Endothelial cell of umbilical vein (primary cell): ENCODE results near the gene C1orf210. TPM values are rescaled to one million over a fixed set of nuclear protein-coding genes. Genes with fewer than 3 reads are reported as not detected.

Source experiments
- BruUV-seq: library from RNA; stranded (reverse); fragments of 400-500 nt; replicated peaks from 2 replicates; lab custom pipeline; 2021; lab: Mats Ljungman, UMichigan
- CTCF ChIA-PET: fragments of 300-600, 350-600 bp; sonication (Branson Sonifier 250); formaldehyde crosslinking; loops from one replicate; lab custom pipeline; 2021; ENCODE audit warnings: antibody characterized with exemption, inconsistent platforms; lab: Charles Lee
- POLR2A ChIA-PET: fragments of 300-600, 350-600 bp; sonication (Branson Sonifier 250); formaldehyde crosslinking; loops from one replicate; lab custom pipeline; 2021; ENCODE audit warnings: antibody characterized with exemption, inconsistent platforms; lab: Charles Lee
- DNase-seq: peaks from one replicate; pipeline ENCODE4 v3.0.0-alpha.2; 2011; ENCODE audit warnings: low read depth, low spot score
- FAIRE-seq: peaks from 2 replicates; lab custom pipeline; 2011; peaks lifted over from hg19 to GRCh38; lab: Jason Lieb, UNC
- H2AFZ ChIP-seq: 2 replicates; pipeline ENCODE4 v1.6.0; 2012; ENCODE audit warnings: low read depth, low read length, control low read depth, inconsistent platforms
- H3K27ac ChIP-seq: 2 replicates; pipeline ENCODE4 v1.5.1; 2011; ENCODE audit warnings: low read depth, mild to moderate bottlenecking, control low read depth, low read length, moderate library complexity; ENCODE audit not compliant: insufficient read depth
- H3K27me3 ChIP-seq, 2 experiments: 2 replicates each; pipeline versions ENCODE4 v1.6.0 to v1.6.1; 2011; ENCODE audit warnings: low read length in 2 of 2, mixed read lengths in 1 of 2; ENCODE audit not compliant: control insufficient read depth in 2 of 2, insufficient read depth in 2 of 2
- H3K36me3 ChIP-seq, 2 experiments: 2 replicates in 1 of 2; 3 replicates in 1 of 2; pipeline ENCODE4 v1.5.1; 2011; ENCODE audit warnings: low read length in 2 of 2, mild to moderate bottlenecking in 1 of 2, moderate library complexity in 1 of 2; ENCODE audit not compliant: control insufficient read depth in 2 of 2, insufficient read depth in 2 of 2; ENCODE audit errors: extremely low read depth in 1 of 2
- H3K4me1 ChIP-seq: 3 replicates; pipeline ENCODE4 v1.5.1; 2011; ENCODE audit warnings: mild to moderate bottlenecking, low read length; ENCODE audit not compliant: control insufficient read depth, insufficient read depth; ENCODE audit errors: extremely low read depth
- H3K4me2 ChIP-seq: 2 replicates; pipeline ENCODE4 v1.6.1; 2011; ENCODE audit warnings: low read length, control low read depth, mixed read lengths; ENCODE audit not compliant: insufficient read depth
- H3K4me3 ChIP-seq, 3 experiments: fragments of 200-600 bp in 1 of 3; sonication (generic), shearing (Covaris generic) in 1 of 3; replicated peaks in 1 of 3; 2 replicates each; pipeline ENCODE4 v1.5.1; 2011 to 2016; ENCODE audit warnings: control low read depth in 3 of 3, low read length in 3 of 3, mild to moderate bottlenecking in 2 of 3, inconsistent platforms in 1 of 3, low read depth in 1 of 3, moderate library complexity in 1 of 3; ENCODE audit not compliant: insufficient read depth in 1 of 3
- H3K79me2 ChIP-seq: 2 replicates; pipeline ENCODE4 v1.6.0; 2012; ENCODE audit warnings: low read length, inconsistent platforms; ENCODE audit not compliant: control insufficient read depth, insufficient read depth
- H3K9ac ChIP-seq: replicated peaks from 2 replicates; pipeline ENCODE3; 2011; ENCODE audit warnings: low read length, control low read depth; ENCODE audit not compliant: insufficient read depth; ENCODE audit errors: extremely low read depth
- H3K9me1 ChIP-seq: replicated peaks from 3 replicates; pipeline ENCODE4 v1.6.0; 2011; ENCODE audit warnings: mild to moderate bottlenecking, low read length; ENCODE audit not compliant: control insufficient read depth, insufficient read depth; ENCODE audit errors: extremely low read depth
- H3K9me3 ChIP-seq: replicated peaks from 2 replicates; pipeline ENCODE4 v1.5.1; 2012; ENCODE audit warnings: low read length, inconsistent platforms; ENCODE audit not compliant: control insufficient read depth, insufficient read depth
- H4K20me1 ChIP-seq: replicated peaks from 2 replicates; pipeline ENCODE3; 2011; ENCODE audit warnings: mild to moderate bottlenecking, low read length; ENCODE audit not compliant: control insufficient read depth, insufficient read depth; ENCODE audit errors: extremely low read depth
- CTCF ChIP-seq, 2 donors: IDR thresholded peaks; 1 replicate in 1 of 2; 2 replicates in 1 of 2; pipeline ENCODE4 v1.5.1; 2011; ENCODE audit warnings: low read length in 2 of 2, mild to moderate bottlenecking in 2 of 2, moderate library complexity in 2 of 2, control low read depth in 1 of 2, inconsistent platforms in 1 of 2, low read depth in 1 of 2; ENCODE audit not compliant: insufficient read depth in 1 of 2; ENCODE audit errors: extremely low read depth in 1 of 2
- EZH2 ChIP-seq: IDR thresholded peaks from 2 replicates; pipeline ENCODE4 v1.6.1; 2012; ENCODE audit warnings: borderline replicate concordance, low read depth, mild to moderate bottlenecking, moderate library complexity, low read length, inconsistent platforms; ENCODE audit not compliant: severe bottlenecking
- FOS ChIP-seq: IDR thresholded peaks from 2 replicates; pipeline ENCODE4 v1.6.1; 2011; ENCODE audit warnings: mild to moderate bottlenecking, low read length, moderate library complexity, borderline replicate concordance; ENCODE audit not compliant: insufficient read depth
- GATA2 ChIP-seq: IDR thresholded peaks from 2 replicates; pipeline ENCODE4 v1.7.0; 2011; ENCODE audit warnings: low read depth, mild to moderate bottlenecking, moderate library complexity, mixed read lengths, low read length; ENCODE audit not compliant: insufficient read length, insufficient read depth
- JUN ChIP-seq: IDR thresholded peaks from 2 replicates; pipeline ENCODE4 v1.6.1; 2011; ENCODE audit warnings: borderline replicate concordance, low read depth; ENCODE audit not compliant: insufficient read length, insufficient read depth
- MAX ChIP-seq: IDR thresholded peaks from 2 replicates; pipeline ENCODE4 v1.6.1; 2011; ENCODE audit not compliant: insufficient read depth, insufficient read length
- MYC ChIP-seq: IDR thresholded peaks from one replicate; pipeline ENCODE4 v1.6.1; 2011; ENCODE audit warnings: mild to moderate bottlenecking, low read depth, low read length
- POLR2A ChIP-seq: IDR thresholded peaks from 2 replicates; pipeline ENCODE4 v1.6.1; 2012; ENCODE audit warnings: low read depth, mild to moderate bottlenecking, control low read depth, low read length
- POLR2AphosphoS5 ChIP-seq: IDR thresholded peaks from 2 replicates; pipeline ENCODE4 v1.6.1; 2012; ENCODE audit warnings: low read depth, mild to moderate bottlenecking, control low read depth, low read length, moderate library complexity; ENCODE audit not compliant: insufficient read depth
- dilution Hi-C: fragments of 300-500 bp; cut with MboI; formaldehyde crosslinking; loops from one replicate; pipeline ENCODE4 v1.15.0; 2019; ENCODE audit warnings: low sequenced_read_pairs; ENCODE audit not compliant: extremely low pct_ligation_motif_present
- intact Hi-C: fragments of 100-400 bp; cut with micrococcal nuclease; formaldehyde crosslinking; loops from one replicate; pipeline ENCODE4 v1.10.0; 2022
- polyA plus RNA-seq, 4 experiments: library from polyadenylated mRNA; depleted of rRNA in 3 of 4; stranded (reverse) in 3 of 4; unstranded in 1 of 4; fragments of >200 nt; gene quantifications; 2 replicates each; pipeline versions ENCODE4 v1.2.1 to v1.2.3, GENCODE V29; 2011 to 2012; ENCODE audit warnings: missing spikeins in 1 of 4
- total RNA-seq: library from RNA; stranded (reverse); gene quantifications from 2 replicates; pipeline ENCODE4 v1.2.3, GENCODE V29; 2021

C1orf210 gene
- total and polyA plus RNA-seq, 2 donors (not counting 3 experiments of a cell fraction or from before 2014, with no cell fraction given), result not detected

GRCh38 chr1:43331688-43332087, 46.3 kb upstream of the C1orf210 start:
- no peak for FAIRE-seq

More at GRCh38 chr1:43331688-43332087, 46.3 kb upstream of the C1orf210 start:
- H3K4me3 ChIP-seq, result no peak overlapping the region
- no peaks in the 10 kb centered on the region for H3K9me1 ChIP-seq
- H3K9me3 ChIP-seq, result no peaks in the 10 kb centered on the region
- no peak overlapping the region for H3K9ac ChIP-seq
- dilution Hi-C loops, result no loop called here
- peaks cover 10% of the 10 kb centered on the region for H3K4me1 ChIP-seq
- no peak overlapping the region for H3K4me2 ChIP-seq
- CTCF ChIA-PET, result interaction anchor here (3.6 kb wide), 1 partner anchor 26 kb away, joined by 14 read pairs; the partner anchor contains the start of gene CDC20
- H3K27ac ChIP-seq, result no peak overlapping the region
- H2AFZ ChIP-seq, result no peak overlapping the region
- H3K27me3 ChIP-seq, result no peaks in the 10 kb centered on the region
- no peak for TF ChIP-seq GATA2
- no peak for TF ChIP-seq FOS
- TF ChIP-seq MAX, result no peak
- no peak for TF ChIP-seq POLR2AphosphoS5
- no peak for TF ChIP-seq JUN
- TF ChIP-seq EZH2, result no peak
- no peak for TF ChIP-seq CTCF (IDR thresholded peaks at IDR 0.05; ENCODE audit: extremely low read depth in 1 of 2, insufficient read depth in 1 of 2, low read depth in 1 of 2, low read length in 2 of 2)
- no peak for TF ChIP-seq POLR2A
- TF ChIP-seq MYC, result no peak
- POLR2A ChIA-PET, result no interaction called here
- no peaks in the 10 kb centered on the region for H3K79me2 ChIP-seq
- no TSS peak for BruUV-seq
- intact Hi-C loops, result no loop called here
- no peaks in the 10 kb centered on the region for H3K36me3 ChIP-seq
- no peaks in the 10 kb centered on the region for H4K20me1 ChIP-seq
- no peak for DNase-seq
